ENCODE data around the gene ATP1A1.

Gene ATP1A1

DNA sequence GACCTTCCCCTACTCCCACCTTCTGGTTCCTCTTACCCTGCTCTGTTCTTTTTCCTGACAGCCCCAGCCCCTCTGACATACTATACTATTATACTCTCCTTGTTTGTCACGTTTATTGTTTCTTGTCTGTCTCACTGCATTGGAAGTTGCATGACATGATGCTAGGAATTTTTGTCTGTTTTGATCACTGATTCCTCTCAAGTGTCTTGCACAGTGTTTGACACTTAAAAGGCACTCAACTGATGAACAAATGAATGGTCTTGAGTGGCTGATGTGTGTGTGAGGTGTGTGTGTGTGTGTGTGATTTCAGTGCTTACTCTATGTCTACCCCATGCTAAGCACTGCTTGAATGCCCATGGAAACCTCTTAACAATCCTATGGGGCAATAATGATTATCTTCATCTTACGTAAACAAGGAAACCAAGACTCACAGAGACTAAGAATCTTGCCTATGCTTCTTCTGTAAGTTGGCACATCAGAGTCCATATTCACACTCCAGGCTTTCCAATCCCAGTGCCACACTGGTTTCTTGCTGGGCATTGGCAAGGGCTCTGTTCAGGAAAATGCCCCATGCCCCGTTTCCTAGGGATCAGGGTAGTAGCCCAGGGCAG, 59.7 kb downstream of the ATP1A1 start:
- Histone ChIP-seq H4K20me1 (ENCODE audit: insufficient read depth, low read length) (no peaks in the 10 kb centered on the region), H3K4me2 (ENCODE audit: low read length) (no peak overlapping the region), H3K36me3 (ENCODE audit: insufficient read depth, low read length) (no peaks in the 10 kb centered on the region), H3K27me3 (ENCODE audit: insufficient read depth, low read length) (no peaks in the 10 kb centered on the region), H3K4me3 (ENCODE audit: low read depth, low read length, poor library complexity, severe bottlenecking) (no peak overlapping the region), H3K9ac (ENCODE audit: low read length) (no peak overlapping the region), H2AFZ (ENCODE audit: low read length) (no peak overlapping the region), H3K4me1 (ENCODE audit: insufficient read depth, low read length, severe bottlenecking) (no peaks in the 10 kb centered on the region), H3K9me2 (ENCODE audit: low read depth, low read length) (no peaks in the 10 kb centered on the region), H3K79me2 (ENCODE audit: insufficient read depth, low read length) (no peaks in the 10 kb centered on the region), H3K27ac (ENCODE audit: low read depth, low read length, poor library complexity, severe bottlenecking) (no peak overlapping the region), H3K9me3 (ENCODE audit: low read length) (no peaks in the 10 kb centered on the region), H3F3A (ENCODE audit: insufficient read depth, low read length) (peaks cover 4% of the 10 kb centered on the region; the same call in 1 of the 2 replicates)
- TF ChIP-seq EZH2 (IDR thresholded peaks at IDR 0.05; ENCODE audit: borderline replicate concordance, low read length) = no peak
- TF ChIP-seq, protein P1, sequence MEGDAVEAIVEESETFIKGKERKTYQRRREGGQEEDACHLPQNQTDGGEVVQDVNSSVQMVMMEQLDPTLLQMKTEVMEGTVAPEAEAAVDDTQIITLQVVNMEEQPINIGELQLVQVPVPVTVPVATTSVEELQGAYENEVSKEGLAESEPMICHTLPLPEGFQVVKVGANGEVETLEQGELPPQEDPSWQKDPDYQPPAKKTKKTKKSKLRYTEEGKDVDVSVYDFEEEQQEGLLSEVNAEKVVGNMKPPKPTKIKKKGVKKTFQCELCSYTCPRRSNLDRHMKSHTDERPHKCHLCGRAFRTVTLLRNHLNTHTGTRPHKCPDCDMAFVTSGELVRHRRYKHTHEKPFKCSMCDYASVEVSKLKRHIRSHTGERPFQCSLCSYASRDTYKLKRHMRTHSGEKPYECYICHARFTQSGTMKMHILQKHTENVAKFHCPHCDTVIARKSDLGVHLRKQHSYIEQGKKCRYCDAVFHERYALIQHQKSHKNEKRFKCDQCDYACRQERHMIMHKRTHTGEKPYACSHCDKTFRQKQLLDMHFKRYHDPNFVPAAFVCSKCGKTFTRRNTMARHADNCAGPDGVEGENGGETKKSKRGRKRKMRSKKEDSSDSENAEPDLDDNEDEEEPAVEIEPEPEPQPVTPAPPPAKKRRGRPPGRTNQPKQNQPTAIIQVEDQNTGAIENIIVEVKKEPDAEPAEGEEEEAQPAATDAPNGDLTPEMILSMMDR (IDR thresholded peaks at IDR 0.05; ENCODE audit: low read length) = no peak

DNA sequence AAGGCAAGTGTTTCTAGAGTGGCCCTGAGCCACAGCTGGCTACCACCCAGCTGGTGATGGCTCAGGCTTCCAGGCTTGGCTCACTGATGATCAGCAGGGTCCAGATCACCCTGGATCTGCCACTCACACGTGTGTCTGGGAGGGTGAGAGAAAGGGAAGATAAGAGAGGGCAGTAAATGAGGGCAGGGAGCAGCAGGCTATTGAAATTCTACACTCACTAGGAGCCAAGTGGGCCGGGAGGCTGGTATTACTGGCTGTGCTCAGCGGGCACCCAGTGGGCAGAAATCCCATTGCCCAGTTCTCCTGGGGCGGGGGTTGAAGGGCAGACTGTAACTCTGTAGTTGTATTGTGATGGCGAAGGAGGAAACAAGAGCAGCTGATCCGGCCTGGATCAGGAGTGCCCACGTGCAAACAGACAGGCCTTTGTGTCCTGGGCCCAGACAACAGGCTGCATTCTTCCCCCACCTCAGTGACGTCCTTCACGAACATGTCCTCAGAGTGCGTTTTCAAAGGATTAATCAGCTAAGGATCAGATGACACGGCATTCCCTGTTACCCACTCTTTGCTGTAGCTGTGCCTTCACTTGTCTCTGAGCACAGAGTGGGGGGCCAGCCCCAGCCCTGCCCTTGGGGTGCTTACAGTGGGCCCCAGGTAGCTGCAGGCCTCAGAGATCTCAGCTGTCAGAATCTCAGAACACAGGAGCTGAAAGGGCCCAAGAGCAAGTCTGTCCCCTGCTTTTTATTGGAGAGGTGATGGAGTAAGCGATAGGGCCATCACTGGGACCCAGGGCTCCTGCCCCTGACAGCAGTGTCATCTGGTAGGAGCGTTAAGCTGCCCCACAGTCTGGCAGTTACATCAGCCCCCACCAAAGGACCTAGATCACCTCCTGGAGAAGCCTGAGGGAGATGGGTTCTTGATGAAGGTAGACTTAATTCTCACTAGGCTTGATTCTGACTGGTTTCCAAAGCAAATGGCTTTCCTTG, 60.5 kb downstream of the ATP1A1 start:
- no peak overlapping the region for H3K4me3 ChIP-seq (ENCODE audit: low read depth, low read length, poor library complexity, severe bottlenecking)

DNA sequence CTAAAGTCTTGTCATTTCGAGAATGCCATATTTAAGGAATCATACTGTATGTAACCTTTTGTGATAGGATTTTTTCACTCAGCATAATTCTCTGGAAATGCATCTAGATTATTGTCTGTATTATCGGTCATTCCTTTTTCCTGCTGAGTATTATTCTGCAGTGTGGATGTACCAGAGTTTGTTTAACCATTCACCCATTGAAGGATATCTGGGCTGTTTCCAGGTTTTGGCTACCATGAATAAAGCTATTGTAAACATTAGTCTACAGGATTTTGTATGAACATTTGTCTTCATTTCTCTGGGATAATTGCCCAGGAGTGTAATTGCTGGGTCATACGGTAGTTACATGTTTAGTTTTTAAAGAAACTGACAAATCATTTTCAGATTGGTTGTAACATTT, 61.8 kb downstream of the ATP1A1 start:
- Histone ChIP-seq H3F3A (ENCODE audit: insufficient read depth, low read length) (peaks cover 4% of the 10 kb centered on the region; the same call in 1 of the 2 replicates), H3K4me3 (ENCODE audit: low read depth, low read length, poor library complexity, severe bottlenecking) (no peak overlapping the region), H3K27ac (ENCODE audit: low read depth, low read length, poor library complexity, severe bottlenecking) (no peak overlapping the region), H3K9me2 (ENCODE audit: low read depth, low read length) (no peaks in the 10 kb centered on the region), H3K27me3 (ENCODE audit: insufficient read depth, low read length) (no peaks in the 10 kb centered on the region), H3K9me3 (ENCODE audit: low read length) (no peaks in the 10 kb centered on the region), H2AFZ (ENCODE audit: low read length) (no peak overlapping the region), H3K79me2 (ENCODE audit: insufficient read depth, low read length) (no peaks in the 10 kb centered on the region), H4K20me1 (ENCODE audit: insufficient read depth, low read length) (no peaks in the 10 kb centered on the region), H3K4me1 (ENCODE audit: insufficient read depth, low read length, severe bottlenecking) (no peaks in the 10 kb centered on the region), H3K4me2 (ENCODE audit: low read length) (no peak overlapping the region), H3K9ac (ENCODE audit: low read length) (no peak overlapping the region), H3K36me3 (ENCODE audit: insufficient read depth, low read length) (no peaks in the 10 kb centered on the region)
- no peak for TF ChIP-seq EZH2 (IDR thresholded peaks at IDR 0.05; ENCODE audit: borderline replicate concordance, low read length)
- TF ChIP-seq, protein P1 (IDR thresholded peaks at IDR 0.05; ENCODE audit: low read length) = no peak

More for the DNA sequence above, 60.5 kb downstream of the ATP1A1 start:
- no peaks in the 10 kb centered on the region for H3K9me2 ChIP-seq (ENCODE audit: low read depth, low read length)
- H3K79me2 ChIP-seq (ENCODE audit: insufficient read depth, low read length) = no peaks in the 10 kb centered on the region
- peaks cover 4% of the 10 kb centered on the region; the same call in 1 of the 2 replicates for H3F3A ChIP-seq (ENCODE audit: insufficient read depth, low read length)
- H3K9ac ChIP-seq (ENCODE audit: low read length) = no peak overlapping the region
- H3K36me3 ChIP-seq (ENCODE audit: insufficient read depth, low read length) = no peaks in the 10 kb centered on the region
- H3K4me1 ChIP-seq (ENCODE audit: insufficient read depth, low read length, severe bottlenecking) = no peaks in the 10 kb centered on the region
- no peak overlapping the region for H2AFZ ChIP-seq (ENCODE audit: low read length)
- H3K4me2 ChIP-seq (ENCODE audit: low read length) = no peak overlapping the region
- TF ChIP-seq, protein P1 (IDR thresholded peaks at IDR 0.05; ENCODE audit: low read length) = no peak
- TF ChIP-seq EZH2 (IDR thresholded peaks at IDR 0.05; ENCODE audit: borderline replicate concordance, low read length) = no peak
- no peaks in the 10 kb centered on the region for H3K27me3 ChIP-seq (ENCODE audit: insufficient read depth, low read length)
- H4K20me1 ChIP-seq (ENCODE audit: insufficient read depth, low read length) = no peaks in the 10 kb centered on the region
- H3K27ac ChIP-seq (ENCODE audit: low read depth, low read length, poor library complexity, severe bottlenecking) = no peak overlapping the region
- H3K9me3 ChIP-seq (ENCODE audit: low read length) = no peaks in the 10 kb centered on the region
